OCI-LY3 (cell line): ENCODE measurements around the gene TYMP.

Source experiments
- H2AFZ ChIP-seq: fragments of 200-600, 300-600 bp; shearing (Covaris generic); 2 replicates; pipeline ENCODE4 v1.6.0; 2014; ENCODE audit warnings: antibody characterized with exemption, low read depth, low read length
- H3K27ac ChIP-seq: fragments of 200-600, 300-600 bp; sonication (generic); 2 replicates; pipeline ENCODE4 v1.5.1; 2014; ENCODE audit warnings: mild to moderate bottlenecking, low read length, moderate library complexity, mixed read lengths
- H3K27me3 ChIP-seq: fragments of 200-600, 300-600 bp; sonication (generic); 2 replicates; pipeline ENCODE4 v1.6.1; 2014; ENCODE audit warnings: low read depth, low read length, mixed read lengths
- H3K36me3 ChIP-seq: fragments of 200-600, 300-600 bp; sonication (generic); replicated peaks from 2 replicates; pipeline ENCODE3; 2014; ENCODE audit warnings: low read depth, low read length, mixed read lengths
- H3K4me1 ChIP-seq: fragments of 300-600, 200-600 bp; sonication (generic); 2 replicates; pipeline ENCODE4 v1.6.1; 2014; ENCODE audit warnings: low read length, mixed read lengths
- H3K4me2 ChIP-seq: fragments of 200-600, 300-600 bp; sonication (generic); 2 replicates; pipeline ENCODE4 v1.6.1; 2014; ENCODE audit warnings: low read length, mixed read lengths
- H3K4me3 ChIP-seq: fragments of 300-600, 200-600 bp; sonication (generic); 2 replicates; pipeline ENCODE4 v1.5.1; 2014; ENCODE audit warnings: antibody characterized with exemption, mild to moderate bottlenecking, low read length, moderate library complexity
- H3K79me2 ChIP-seq: fragments of 300-600, 200-600 bp; shearing (Covaris generic); 2 replicates; pipeline ENCODE4 v1.6.1; 2014; ENCODE audit warnings: mild to moderate bottlenecking, low read length, mixed read lengths
- H3K9ac ChIP-seq: fragments of 300-600, 200-600 bp; shearing (Covaris generic); 2 replicates; pipeline ENCODE4 v1.6.0; 2014; ENCODE audit warnings: mild to moderate bottlenecking, low read length, moderate library complexity
- H3K9me3 ChIP-seq: fragments of 200-600, 300-600 bp; shearing (Covaris generic); 2 replicates; pipeline ENCODE4 v1.6.1; 2014; ENCODE audit warnings: low read length, mixed read lengths; ENCODE audit not compliant: insufficient read depth
- H4K20me1 ChIP-seq: fragments of 200-600, 300-600 bp; sonication (generic); 2 replicates; pipeline ENCODE4 v1.6.1; 2016; ENCODE audit warnings: low read length, mixed read lengths; ENCODE audit not compliant: insufficient read depth
- EZH2phosphoT487 ChIP-seq: fragments of 200-600 bp; shearing (Covaris generic); IDR thresholded peaks from 2 replicates; pipeline ENCODE4 v1.6.1; 2018; ENCODE audit warnings: antibody characterized with exemption, mixed run types, low read depth
- TF ChIP-seq, protein P1 (sequence below): fragments of 200-600, 300-600 bp; sonication (generic); IDR thresholded peaks from 2 replicates; pipeline ENCODE4 v1.5.1; 2014; ENCODE audit warnings: antibody characterized with exemption, low read length, low read depth

Gene TYMP

DNA sequence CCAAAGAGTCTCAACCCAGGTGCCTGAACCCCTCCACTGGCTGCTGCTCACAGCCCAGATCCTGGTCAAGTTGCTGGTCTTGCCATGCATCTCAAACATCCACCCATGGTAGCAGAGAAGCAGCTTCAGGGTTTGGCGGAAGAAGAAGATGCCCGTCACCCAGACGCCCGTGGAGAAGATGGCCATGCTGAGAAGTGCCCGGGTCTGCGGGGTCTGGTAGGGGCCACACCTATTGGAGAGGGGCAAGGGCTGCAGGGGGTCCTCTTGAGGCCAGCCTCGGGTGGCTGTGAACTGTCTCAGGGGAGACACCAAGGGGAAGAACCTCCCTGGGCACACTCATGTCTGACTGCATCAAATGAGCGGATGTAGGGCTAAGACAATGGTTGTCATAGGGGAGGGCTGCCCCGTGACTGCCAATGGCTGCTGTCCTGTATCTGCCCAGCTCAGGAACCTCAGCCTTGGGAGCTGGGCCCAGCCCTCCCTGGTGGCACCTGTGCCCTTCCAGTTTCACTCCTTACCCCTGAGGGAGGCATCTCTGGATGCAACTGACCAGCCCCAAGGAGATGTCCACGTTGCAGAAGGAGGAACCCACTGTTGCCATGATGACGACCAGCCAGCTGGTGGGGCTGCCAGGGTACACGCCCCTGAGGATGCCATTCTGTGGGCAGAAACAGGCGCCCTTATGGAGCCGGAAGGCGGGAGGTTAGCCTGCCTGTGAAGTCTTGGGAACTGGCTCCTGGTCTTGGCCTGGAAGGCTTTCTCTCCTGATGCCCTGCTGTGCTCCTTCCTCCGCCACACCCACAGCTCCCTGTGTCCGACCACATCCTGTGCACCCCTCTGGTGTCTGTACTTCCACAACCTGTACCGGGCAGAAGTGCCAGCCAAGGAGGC is 47.2 kb upstream of the TYMP start:
- no peak overlapping the region for H3K27ac ChIP-seq
- H4K20me1 ChIP-seq = no peaks in the 10 kb centered on the region
- H3K27me3 ChIP-seq = no peaks in the 10 kb centered on the region
- H3K79me2 ChIP-seq = peaks cover 11% of the 10 kb centered on the region
- TF ChIP-seq, protein P1, sequence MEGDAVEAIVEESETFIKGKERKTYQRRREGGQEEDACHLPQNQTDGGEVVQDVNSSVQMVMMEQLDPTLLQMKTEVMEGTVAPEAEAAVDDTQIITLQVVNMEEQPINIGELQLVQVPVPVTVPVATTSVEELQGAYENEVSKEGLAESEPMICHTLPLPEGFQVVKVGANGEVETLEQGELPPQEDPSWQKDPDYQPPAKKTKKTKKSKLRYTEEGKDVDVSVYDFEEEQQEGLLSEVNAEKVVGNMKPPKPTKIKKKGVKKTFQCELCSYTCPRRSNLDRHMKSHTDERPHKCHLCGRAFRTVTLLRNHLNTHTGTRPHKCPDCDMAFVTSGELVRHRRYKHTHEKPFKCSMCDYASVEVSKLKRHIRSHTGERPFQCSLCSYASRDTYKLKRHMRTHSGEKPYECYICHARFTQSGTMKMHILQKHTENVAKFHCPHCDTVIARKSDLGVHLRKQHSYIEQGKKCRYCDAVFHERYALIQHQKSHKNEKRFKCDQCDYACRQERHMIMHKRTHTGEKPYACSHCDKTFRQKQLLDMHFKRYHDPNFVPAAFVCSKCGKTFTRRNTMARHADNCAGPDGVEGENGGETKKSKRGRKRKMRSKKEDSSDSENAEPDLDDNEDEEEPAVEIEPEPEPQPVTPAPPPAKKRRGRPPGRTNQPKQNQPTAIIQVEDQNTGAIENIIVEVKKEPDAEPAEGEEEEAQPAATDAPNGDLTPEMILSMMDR = no peak
- no peak for TF ChIP-seq EZH2phosphoT487
- H3K9me3 ChIP-seq = no peaks in the 10 kb centered on the region
- H3K4me3 ChIP-seq = no peak overlapping the region
- H3K9ac ChIP-seq = no peak overlapping the region
- H2AFZ ChIP-seq = no peak overlapping the region
- H3K4me1 ChIP-seq = peaks cover 7% of the 10 kb centered on the region
- no peak overlapping the region for H3K4me2 ChIP-seq
- H3K36me3 ChIP-seq = no peaks in the 10 kb centered on the region

DNA sequence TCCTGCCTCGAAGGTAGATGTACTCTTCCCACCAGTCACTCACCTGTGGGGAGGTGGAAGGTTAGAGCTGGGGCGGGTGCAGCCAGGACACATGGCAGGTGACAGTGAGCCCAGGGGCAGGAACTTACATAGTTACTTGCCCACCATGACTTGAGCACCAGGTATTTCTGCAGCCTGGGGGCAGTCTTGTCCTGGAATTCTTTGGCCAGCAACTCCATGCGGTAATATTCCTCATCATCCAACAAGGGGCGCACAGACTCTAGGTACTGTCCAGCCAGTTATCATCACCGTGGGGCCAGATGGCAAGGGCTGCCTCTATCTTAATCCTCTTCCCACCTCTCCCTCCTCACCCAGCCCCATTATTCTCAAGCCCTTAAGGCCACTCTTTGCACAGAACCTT is 46.3 kb upstream of the TYMP start:
- peaks cover 1% of the 10 kb centered on the region for H3K36me3 ChIP-seq
- H3K9me3 ChIP-seq = no peaks in the 10 kb centered on the region
- no peak overlapping the region for H3K4me3 ChIP-seq
- H3K9ac ChIP-seq = no peak overlapping the region
- H4K20me1 ChIP-seq = no peaks in the 10 kb centered on the region
- H3K27me3 ChIP-seq = no peaks in the 10 kb centered on the region
- no peaks in the 10 kb centered on the region for H3K4me1 ChIP-seq
- TF ChIP-seq, protein P1 = no peak
- no peak for TF ChIP-seq EZH2phosphoT487
- H2AFZ ChIP-seq = no peak overlapping the region
- H3K27ac ChIP-seq = no peak overlapping the region
- peaks cover 1% of the 10 kb centered on the region for H3K79me2 ChIP-seq
- no peak overlapping the region for H3K4me2 ChIP-seq

DNA sequence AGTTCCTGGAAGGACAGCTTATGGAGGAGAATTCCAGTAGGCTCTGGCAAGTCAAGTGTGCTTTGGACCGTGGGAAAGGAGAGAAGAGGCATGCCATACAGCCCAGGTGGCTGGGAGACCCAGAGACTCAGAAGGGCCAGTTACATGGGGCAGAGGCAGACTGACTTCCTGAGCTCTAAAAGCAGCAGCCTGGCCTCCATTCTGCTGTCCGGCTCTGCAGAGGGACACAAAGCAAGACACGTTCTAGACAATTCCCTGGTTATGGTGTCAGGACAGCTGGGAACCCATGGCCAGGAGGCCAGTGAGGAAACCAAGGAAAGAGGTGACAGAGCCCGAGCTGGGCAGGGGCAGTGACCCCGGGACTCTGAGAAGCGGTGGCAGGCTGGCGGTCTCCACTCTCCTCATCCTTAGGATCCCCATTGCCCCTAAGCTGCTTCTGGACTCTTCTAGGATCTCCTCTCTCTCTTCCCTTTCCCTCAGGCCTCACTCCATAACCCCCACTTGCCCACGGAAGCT is 45.7 kb upstream of the TYMP start:
- H4K20me1 ChIP-seq = no peaks in the 10 kb centered on the region
- peaks cover 4% of the 10 kb centered on the region for H3K36me3 ChIP-seq
- no peaks in the 10 kb centered on the region for H3K9me3 ChIP-seq

DNA sequence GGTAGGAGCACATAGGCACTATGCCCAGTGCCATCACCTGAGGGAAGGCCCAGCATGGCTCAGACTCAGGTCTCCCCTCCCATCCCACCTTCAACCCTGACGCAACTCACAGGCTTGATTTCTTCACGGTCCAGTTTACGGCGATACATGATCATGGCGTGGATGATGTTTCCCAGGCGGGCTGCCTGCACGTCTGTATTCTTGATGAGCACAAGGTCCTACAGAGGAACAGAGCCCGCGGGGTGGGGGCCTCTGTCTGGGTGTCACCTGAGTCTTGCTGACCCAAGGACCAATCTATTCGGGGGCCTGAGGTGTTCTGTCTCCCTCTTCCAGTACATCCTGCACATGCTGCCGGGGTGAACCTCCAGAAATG is 44.6 kb upstream of the TYMP start:
- Histone ChIP-seq H4K20me1 (no peaks in the 10 kb centered on the region), H3K27ac (no peak overlapping the region), H3K9ac (no peak overlapping the region), H3K27me3 (no peaks in the 10 kb centered on the region), H3K36me3 (peaks cover 4% of the 10 kb centered on the region), H3K4me3 (no peak overlapping the region), H3K4me1 (no peaks in the 10 kb centered on the region), H3K4me2 (no peak overlapping the region), H3K79me2 (no peaks in the 10 kb centered on the region), H2AFZ (no peak overlapping the region), H3K9me3 (no peaks in the 10 kb centered on the region)
- TF ChIP-seq EZH2phosphoT487 = no peak
- TF ChIP-seq, protein P1 = no peak

More for the DNA sequence above, 45.7 kb upstream of the TYMP start:
- Histone ChIP-seq H3K79me2 (no peaks in the 10 kb centered on the region), H3K4me3 (no peak overlapping the region), H3K9ac (no peak overlapping the region), H3K4me2 (no peak overlapping the region), H2AFZ (no peak overlapping the region), H3K4me1 (no peaks in the 10 kb centered on the region), H3K27ac (no peak overlapping the region), H3K27me3 (no peaks in the 10 kb centered on the region)
- no peak for TF ChIP-seq EZH2phosphoT487
- TF ChIP-seq, protein P1 = no peak
